Measurements from ENCODE around the gene STMN1.
A peak's percentile ranks its signal among the peaks of the same experiment; 100 is the strongest.

STMN1 gene

DNA sequence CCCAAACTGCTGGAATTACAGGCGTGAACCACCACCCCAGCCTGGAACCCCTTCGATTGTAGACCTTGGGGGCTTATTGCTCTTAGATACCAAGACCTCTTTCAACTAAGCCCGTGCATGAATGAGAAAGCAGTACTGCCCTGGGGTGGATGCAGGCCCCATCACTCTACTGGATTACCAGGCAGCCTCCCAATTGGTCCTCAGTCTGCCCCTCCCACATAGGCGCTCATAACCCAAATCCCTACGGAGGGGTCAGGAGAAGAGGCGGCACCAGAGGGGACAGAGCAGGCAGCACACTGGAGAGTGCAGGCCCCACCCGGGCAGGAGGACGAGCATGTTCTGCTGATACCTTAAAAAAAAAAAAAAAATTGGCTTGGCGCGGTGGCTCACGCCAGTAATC is 12.4 kb upstream of the STMN1 start:
- DNase-seq: no peak

DNA sequence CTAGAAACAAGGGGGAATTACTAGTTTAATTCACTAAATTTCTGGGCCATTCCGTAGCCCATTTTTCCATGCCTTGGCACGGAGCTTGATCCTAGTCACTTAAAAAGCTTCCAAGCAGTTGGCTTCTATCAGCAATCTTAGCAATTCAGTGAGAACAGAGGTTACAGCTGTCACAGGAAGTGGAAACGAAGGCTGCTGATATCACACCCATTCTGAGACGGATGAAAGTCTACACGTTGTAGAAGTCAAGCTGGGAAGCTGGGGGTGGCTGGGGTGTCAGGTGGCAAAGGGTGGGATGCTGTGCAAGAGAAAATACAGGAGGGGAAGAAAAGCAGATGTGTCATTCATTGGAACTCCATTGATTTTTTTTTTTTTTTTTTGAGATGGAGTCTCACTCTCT is 11.8 kb upstream of the STMN1 start:
- DNase-seq: peak; percentile 31

DNA sequence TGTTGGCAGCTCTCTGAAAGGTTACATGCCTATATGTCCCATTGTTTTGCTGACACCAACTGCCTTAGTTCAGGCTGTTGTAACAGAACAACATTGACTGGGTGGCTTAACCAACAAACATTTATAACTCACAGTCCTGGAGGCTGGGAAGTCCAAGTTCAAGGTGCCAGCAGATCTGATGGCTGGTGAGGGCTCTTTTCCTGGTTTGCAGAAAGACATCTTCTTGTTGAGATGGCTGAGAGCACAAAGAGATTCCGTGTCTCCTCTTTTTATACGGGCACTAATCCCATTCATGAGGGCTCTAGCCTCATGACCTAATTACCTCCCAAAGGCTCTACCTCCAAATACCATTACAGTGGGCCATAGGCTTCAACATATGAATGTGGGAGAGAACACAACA is 10.2 kb upstream of the STMN1 start:
- DNase-seq: no peak

DNA sequence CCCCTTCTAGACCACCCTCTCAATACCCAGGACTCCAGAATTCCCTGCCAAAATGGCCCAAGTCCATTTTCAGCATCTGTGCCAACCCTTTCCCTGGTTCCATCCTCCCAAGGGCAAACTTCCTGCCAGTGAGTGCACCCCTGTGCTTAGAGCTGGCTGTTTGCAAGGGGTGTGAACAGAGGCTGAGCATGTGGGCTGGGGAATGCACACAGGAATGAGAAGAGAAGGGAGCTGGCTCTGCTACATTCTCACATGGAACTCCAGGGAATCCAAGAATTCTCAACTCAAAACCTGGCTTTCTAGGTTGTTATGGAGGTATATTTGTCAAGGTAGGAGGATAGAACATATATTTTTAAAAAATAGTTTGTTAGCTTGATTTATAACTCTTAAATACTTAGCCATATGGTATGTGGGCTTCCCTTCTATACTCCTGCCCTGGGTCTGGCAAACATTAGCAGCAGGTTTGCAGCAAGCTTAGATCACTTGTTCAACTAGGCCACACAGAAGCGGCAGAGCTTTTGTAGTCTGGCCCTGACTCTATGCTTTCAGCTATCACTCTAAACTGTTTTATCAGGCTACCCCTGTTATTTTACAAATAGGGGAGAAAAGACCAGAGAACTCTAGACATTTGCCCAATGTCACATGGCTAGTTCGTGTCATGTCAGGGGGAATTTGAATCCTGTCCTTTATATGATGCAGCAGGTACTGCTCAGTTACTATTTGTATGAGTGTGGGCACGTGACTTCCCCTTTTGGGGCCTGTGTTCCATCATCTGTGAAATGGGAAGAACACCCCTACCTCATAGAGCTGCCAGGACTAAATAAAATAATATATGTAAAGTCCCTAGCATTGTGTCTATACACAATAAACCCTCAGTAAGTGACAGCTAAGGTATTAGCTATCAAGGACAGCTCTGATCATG is 8.1 kb upstream of the STMN1 start:
- DNase-seq: peak; percentile 49

DNA sequence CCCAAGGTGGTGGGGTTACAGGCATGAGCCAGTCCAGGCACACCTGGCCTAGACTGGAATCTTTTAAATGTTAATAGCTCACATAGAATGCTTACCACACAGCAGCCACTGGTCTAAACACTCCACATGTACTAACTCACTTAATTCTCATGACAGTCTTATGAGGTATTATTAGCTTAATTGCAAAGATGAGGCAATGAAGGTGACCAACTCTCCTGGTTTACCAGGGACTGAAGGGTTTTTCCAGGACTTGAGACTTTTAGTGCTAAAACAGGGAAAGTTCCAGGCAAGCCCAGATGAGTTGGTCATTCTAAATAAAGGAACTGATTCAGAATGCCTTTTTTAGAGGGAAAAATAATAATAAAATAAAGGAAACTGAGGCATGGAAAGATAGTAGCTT is 7.0 kb upstream of the STMN1 start:
- no peak for DNase-seq

DNA sequence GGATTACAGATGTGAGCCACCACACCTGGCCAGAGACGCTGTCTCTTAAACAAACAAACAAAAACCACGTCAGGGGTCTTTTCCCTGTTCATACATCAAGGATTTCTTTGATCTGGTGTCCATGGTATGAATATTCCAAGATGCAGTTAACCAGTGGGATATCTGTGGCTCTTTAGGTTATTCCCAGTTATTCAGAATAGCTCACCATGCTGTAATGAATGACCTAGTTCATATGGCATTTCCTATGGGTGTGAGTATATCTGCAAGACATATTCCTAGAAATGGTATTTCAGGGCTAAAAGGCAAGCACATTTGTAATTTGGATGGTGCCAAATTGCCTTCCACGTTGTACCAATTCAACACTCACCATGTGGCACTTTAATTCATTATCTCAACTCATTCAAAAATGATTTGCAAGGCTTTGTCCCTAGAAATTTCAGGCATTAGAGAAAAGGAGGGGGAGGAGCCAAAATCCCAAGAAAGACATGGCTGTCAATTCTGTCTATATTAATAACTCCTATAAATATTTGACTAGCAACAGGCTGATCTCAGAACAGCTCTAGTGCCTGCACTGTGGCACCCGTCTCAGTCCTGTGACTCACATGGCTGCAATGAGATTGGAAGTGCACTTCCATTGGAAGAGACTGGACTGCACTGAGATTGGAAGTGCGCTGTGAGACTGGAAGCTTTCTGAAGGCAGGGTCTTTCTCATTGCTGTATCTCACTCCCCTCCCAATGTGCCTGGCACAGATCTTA is 6.0 kb upstream of the STMN1 start:
- DNase-seq: peak; percentile 94

DNA sequence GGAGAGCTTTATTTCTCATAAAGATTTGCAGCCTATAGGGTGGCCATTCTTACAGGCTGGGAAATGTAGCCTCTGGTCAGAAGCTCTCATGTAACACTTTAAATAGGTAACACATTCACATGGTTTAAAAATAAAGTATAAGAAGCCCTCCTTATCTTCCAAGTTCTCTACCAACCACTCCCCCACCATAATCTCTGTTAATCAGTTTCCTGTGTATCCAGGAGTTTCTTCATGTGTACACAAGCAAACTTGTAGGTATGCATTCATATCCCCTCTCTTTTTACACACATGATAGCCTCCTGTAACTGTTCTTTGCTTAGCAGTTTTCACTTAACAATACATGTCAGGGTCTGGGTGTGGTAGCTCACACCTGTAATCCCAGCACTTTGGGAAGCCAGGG is 4.9 kb upstream of the STMN1 start:
- no peak for DNase-seq

DNA sequence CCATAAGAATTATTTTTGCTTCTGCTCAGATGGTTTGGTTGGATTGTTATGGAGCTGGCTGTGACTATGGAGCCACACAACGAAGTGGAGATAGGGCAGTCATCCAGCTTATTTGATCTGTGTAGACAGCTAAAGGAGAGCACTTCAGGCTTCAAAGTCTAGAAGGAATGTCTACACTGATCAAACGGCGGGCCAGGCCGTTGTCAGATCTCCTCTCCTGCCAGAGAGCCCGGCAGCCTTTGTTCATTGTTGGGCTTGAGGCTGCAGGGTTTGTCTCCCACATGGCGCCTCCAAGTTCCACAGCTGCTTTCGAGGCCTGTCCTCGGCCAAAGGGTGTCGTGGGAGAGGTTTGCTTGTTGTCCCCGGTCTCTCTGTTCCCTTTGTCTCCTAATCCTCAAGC is 2.8 kb upstream of the STMN1 start:
- no peak for DNase-seq

DNA sequence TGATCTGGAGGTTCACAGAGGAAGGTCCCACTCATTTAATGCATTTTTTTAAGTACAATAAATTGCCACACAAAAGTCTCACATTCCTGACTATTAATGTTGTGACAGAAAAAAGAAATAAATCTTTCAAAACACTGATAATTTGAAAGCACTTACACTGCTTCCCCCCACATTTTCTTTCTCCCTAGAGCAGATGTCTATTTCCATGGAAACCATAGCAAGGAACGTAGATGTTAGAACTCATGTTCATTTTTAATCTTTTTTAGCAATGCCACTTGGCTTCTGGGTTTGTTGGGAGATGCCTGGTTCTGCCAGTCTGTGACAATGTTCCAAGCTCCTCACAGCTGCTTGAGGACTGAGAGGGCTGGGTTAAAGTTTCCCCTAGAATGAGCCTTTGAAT is 1.9 kb upstream of the STMN1 start:
- no peak for DNase-seq

DNA sequence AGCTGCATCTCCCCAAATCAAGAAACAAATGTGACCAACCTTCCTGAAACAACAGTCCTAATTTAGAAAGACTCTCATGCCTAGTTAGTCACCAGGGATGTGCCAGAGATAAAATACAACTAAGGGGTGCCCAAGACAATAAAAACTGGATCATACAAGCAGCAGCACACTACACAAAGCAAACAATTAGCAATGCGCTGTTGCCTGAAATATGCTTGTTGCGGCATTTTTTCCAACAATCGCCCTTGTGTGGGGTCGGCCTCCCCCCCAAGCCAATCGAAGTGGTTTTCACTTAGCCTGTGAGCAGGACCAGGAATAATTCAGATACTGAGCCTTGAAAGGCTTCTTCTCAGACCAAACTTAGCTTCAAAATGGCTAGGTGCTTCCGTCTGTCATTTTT is 1.4 kb upstream of the STMN1 start:
- DNase-seq: no peak

DNA sequence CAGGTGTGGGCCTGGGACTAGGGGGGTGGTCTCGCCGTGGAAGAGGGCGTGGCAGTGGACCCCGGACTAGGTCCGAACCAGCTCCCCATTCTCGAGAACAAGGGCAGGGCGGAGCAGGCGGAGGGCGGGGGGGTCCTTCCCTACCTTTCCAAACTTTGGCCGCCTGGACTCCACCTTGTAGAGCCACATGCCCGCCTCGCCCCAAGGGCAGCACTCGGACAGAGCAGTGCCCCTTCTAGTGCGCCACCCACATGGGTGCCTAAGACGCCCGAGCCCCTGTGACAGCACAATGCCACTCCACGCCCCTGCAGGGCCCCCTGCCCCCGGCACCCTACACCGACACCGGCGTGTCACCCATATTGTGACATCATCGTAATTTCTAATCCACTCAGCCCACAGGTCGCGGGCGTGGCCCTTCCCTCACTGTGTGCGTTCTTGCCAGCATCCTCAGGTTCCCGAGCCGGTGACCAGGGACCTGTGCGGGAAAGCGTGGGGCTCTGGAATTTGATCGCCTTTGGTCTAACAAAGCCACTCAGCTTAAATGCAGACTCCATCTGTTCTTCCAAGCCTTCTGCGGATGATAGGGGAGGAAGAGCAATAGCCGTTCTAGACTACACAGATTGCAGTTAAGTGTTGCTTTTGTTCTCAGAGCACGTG is 553 bp upstream of the STMN1 start:
- DNase-seq: no peak

DNA sequence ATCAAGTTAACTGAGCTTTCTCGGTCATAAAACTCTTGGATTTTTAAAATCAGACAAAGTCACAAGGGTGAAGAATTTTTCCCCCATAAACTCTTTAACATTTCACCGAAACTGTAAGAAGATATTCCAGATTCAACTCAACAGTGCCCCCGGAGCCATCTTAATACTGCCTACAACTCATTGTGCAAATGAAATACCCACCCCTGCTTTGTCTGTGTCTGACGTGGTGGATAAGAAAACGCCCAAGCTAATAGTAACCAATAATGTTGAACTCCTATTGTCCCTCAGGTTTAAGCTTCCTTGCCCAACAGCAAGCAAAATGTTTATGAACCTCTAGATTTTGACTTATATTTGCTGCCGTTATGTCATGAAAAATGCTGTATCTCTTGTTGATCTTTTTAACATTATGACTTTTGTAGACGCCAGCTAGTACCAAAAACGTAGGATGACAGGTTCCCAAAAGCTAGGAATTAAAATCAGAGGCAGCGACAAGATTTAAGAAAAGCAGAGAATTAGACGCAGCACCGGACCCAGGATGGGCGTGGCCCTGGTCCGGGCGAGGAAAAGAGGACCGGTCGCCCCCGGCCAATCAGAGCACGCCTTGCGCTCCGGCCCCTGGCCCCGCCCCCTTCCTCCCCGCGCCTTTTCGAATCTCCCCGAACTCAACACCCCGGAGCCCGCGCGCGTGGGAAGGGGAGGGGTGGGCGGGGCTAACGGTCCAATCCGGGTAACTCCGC is 1.1 kb downstream of the STMN1 start:
- peak; percentile 93 for DNase-seq

DNA sequence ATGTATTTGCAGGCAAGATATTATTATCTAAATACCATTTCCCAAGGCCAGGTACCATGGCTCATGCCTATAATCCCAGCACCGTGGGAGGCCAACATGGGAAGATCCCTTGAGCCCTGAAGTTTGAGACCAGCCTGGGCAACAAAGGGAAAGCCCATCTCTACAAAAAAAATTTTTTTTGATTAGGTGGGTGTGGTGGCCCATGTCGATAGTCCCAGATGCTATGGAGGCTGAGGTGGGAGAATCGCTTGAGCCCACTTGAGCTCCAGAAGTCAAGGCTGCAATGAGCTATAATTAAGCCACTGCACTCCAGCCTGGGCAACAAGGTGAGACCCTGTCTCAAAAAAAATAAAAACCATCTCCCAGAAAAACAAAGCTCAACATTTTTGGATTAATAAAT is 2.2 kb downstream of the STMN1 start:
- DNase-seq: no peak

DNA sequence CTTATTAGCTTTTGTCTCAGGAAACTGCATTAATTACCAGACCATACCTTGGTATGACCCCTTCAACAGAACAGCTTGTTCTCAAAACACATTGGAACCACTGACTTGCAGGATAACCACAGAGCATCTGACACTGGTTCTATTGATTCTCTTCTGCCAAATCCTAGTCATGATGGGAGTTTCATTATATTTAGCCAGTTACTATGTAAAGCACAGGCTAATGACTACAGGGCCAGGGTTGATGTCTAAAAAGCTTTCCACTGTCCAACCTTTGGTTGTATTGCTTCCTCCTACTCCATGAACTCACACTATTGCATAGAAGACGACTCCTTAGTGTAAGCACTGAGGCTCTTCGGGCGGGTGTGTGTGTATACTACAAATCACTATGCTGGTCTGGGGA is 3.8 kb downstream of the STMN1 start:
- no peak for DNase-seq

DNA sequence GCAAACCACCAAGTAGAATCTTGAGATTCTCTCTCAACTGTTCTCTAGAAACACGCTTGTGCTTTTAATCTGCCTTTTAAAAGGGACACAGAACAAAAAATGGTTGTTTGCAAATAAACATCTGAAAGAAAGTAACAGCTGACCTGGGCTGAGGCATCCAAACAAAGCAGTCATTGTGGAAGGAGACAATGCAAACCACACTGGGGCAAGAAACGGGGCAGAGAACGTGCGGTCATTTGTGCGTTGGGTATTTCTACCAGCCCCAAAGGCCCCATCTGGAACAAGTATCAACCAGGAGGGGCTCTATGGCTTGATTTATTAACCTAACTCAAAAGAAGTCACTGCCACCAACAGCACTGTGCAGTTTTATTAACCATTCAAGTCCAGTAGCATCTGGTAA is 6.0 kb downstream of the STMN1 start:
- DNase-seq: no peak

DNA sequence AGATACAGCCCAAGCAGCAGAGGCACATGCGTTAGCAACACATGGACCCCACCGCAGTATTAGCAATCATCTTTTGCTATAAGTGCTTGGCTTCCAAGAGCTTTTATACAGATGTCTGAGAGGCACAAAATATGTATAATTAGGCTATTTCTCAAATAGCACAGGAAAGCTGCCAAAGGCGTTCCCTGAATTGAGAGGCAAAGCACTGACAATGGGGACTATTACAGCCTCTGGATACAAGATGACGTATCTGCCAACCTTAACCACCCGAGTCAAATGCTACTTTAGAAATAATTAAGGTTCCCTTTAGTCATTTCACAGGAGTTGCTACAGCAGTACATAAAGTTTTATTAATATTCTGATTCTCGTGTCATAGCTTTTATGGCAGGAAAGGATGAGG is 6.4 kb downstream of the STMN1 start:
- no peak for DNase-seq

DNA sequence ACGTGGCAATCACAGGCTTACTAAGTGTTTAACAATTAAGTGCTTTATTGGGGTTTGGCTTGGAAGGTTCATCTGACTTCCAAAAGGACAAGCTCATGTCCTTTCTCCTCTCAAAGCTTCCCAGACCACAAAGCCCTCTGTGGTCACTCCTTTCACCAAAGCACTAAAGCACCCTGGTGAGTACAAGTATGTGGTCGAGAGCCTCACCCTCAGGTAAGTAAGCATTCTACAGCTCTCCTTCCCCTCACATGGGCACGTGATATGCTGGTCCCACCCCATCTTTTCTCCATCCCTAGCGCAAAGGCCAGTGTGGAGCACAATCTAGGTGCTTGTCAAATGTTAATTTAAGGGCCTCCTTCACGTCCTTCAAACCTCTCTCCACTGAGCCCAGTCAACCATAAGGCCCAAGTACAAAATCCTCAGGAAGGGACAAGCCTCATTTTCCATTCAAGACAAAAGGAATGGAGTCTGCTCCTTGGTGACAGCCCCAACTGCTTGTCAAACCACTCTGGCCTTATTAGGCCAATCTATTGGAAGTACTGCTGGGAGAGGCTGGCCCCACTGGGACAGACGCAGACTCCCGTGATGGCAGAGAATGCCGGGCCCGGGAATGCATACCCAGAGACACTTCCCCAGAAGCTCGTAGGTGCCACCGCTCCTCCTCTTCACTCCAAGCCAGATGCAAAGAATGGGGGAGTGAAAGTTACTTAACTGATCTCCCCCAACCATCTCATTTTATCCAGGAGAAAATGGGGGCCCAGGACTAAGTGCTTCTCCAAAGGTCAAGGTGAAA is 7.8 kb downstream of the STMN1 start:
- DNase-seq: no peak

DNA sequence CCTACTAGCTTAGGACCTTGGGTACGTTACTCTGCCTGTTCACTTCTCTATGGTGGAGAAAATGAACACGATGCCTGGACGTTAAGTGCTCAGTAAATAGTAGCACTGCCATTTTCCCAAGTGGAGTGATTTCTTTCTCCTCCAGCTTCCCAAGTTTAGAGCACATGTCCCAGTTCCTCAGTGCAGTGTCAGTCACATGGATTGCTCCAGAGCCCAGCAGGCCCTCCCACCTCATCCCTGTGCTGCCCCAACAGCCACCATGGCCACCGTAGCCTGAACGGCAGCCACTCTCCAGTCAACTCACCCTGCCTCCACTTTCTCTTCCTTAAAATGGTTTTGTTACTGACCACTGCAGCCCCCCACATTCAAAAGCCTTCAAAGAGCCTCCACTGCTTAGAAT is 8.5 kb downstream of the STMN1 start:
- DNase-seq: no peak

DNA sequence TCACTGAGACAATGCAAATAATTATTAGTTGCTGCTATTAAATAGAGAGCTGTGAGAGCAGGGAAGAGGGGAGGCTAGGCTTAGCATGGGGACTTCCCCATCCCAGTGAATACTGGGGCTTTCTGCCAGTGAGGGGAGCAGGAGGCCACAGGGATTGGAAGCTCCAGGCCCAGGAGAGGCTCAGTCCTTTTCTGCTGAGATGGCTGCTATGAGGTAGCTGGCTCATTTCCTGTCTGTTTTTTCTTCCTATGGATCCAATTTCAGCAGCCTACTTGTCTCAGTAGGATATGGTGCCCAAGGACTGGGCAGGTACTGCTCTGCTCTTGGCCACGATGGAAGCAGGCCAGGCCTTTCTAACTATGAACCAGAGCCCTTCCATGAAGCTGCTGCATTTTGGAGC is 10.0 kb downstream of the STMN1 start:
- DNase-seq: peak; percentile 58

DNA sequence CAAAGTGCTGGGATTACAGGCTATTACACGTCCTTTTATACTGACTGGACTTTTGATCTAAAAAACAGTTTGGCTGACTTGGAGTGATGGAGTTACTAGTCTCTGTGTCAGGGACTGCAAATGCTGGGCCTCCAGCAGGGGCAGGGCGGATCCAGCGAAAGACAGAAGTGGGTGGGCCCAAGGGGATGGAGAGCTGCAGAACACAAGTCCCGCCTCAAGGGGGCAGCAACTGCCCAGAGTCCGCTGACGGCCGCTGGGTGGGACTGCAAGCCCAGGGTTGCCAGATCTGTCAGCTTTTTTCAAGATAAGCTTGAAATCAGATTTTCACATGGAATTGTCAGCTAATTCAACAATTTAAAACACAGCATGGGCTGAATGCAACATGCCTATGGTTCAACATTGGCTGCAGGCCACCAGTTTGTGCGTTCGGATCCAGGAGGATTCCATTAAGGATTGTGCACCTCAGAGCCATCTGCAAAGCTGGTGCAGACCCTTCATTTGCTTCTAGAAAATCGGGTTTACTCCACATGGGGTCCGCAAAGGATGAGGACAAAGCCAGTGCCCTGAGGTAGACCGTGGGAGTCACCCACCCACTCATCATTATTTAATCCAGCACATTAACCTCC is 10.7 kb downstream of the STMN1 start:
- DNase-seq: peak; percentile 89

DNA sequence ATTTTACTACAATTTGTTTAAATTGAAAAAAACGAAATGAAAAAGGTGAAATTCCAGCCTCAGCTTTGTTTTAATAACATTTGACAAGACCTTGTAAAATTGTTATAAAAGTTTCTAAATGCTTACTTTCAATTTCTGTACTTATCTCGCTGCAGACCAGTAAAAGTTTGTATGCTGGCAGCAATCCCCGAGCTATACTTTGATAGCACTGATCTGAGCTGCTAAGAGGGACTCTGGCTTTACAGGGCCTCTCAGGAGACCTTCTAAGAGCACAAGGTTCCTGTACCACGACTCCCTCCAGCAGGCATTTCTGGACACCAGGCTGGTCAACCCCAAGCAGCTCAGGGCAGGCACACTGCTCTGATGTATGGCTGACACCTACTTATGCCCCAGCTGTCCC is 13.1 kb downstream of the STMN1 start:
- DNase-seq: no peak

DNA sequence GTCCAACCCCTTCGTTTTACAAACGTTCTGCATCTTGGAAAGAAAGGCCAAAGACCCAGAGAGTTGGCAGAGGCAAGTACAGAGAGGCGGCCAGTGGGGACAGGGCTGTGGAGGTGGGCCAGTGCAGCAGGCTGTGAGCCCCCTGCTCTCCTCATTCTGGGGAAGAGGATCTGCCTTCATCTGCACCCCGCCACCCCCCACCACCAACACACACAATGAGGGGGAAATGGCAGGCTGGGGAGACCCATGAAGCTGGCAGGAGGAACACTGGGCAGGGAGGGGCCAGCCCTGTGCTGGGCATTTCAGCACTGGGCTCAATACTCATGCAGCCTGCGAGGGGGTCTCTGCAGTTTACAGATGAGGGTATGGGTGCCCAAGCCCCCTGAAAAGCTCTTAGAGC is 14.6 kb downstream of the STMN1 start:
- DNase-seq: no peak

Measured in fibroblast of skin of back (primary cell).